Neutrophil (primary cell): ENCODE measurements around the gene BRD7.

Source experiments
- H3K27ac ChIP-seq: fragments of 200-600 bp; sonication (generic); 2 replicates; pipeline ENCODE4 v1.5.1; 2016; ENCODE audit warnings: mild to moderate bottlenecking, moderate library complexity
- H3K27me3 ChIP-seq: fragments of 200-600 bp; sonication (generic); 2 replicates; pipeline ENCODE4 v1.6.0; 2016; ENCODE audit warnings: mild to moderate bottlenecking
- H3K36me3 ChIP-seq: fragments of 200-600 bp; sonication (generic); 2 replicates; pipeline ENCODE4 v1.5.1; 2017
- H3K4me1 ChIP-seq, 2 experiments: fragments of 200-600 bp in 1 of 2; sonication (generic) in 1 of 2; 1 replicate in 1 of 2; 2 replicates in 1 of 2; pipeline versions ENCODE4 v1.5.1 to v1.6.1; 2013 to 2016; ENCODE audit warnings: low read depth in 1 of 2, low read length in 1 of 2, mild to moderate bottlenecking in 1 of 2, moderate library complexity in 1 of 2; ENCODE audit not compliant: control insufficient read depth in 1 of 2, insufficient read depth in 1 of 2
- H3K4me3 ChIP-seq, 2 experiments: fragments of 200-600 bp in 1 of 2; sonication (generic) in 1 of 2; 1 replicate in 1 of 2; 2 replicates in 1 of 2; pipeline ENCODE4 v1.5.1; 2013 to 2016; ENCODE audit warnings: low read depth in 1 of 2, low read length in 1 of 2, mild to moderate bottlenecking in 1 of 2, moderate library complexity in 1 of 2
- H3K9me3 ChIP-seq: fragments of 200-600 bp; sonication (generic); 2 replicates; pipeline ENCODE4 v1.5.1; 2016
- CTCF ChIP-seq: fragments of 200-600 bp; sonication (generic); IDR thresholded peaks from 2 replicates; pipeline ENCODE4 v1.5.1; 2016; ENCODE audit warnings: antibody characterized with exemption

Gene BRD7

GRCh38 chr16:50272687-50273381 is 96.0 kb downstream of the BRD7 start:
- Histone ChIP-seq H3K4me1 (peaks cover 71 to 73% of the 10 kb centered on the region in 2 experiments), H3K36me3 (no peaks in the 10 kb centered on the region), H3K4me3 (no peak overlapping the region), H3K27me3 (no peaks in the 10 kb centered on the region), H3K9me3 (no peaks in the 10 kb centered on the region), H3K27ac (peak overlapping the region; percentile 95)
- TF ChIP-seq CTCF: no peak

- Histone ChIP-seq H3K4me1 (peaks cover 75 to 78% of the 10 kb centered on the region in 2 experiments), H3K4me3 (no peak overlapping the region), H3K27me3 (no peaks in the 10 kb centered on the region), H3K36me3 (no peaks in the 10 kb centered on the region), H3K9me3 (no peaks in the 10 kb centered on the region), H3K27ac (peak overlapping the region; percentile 95)
- TF ChIP-seq CTCF: no peak
Observed at GRCh38 chr16:50272111-50272571, 96.6 kb downstream of the BRD7 start.

- Histone ChIP-seq H3K27me3 (no peaks in the 10 kb centered on the region), H3K4me3 (peak overlapping the region in 1 of 2 experiments; percentile 6), H3K27ac (peak overlapping the region; percentile 95), H3K36me3 (no peaks in the 10 kb centered on the region), H3K4me1 (peaks cover 75 to 78% of the 10 kb centered on the region in 2 experiments), H3K9me3 (no peaks in the 10 kb centered on the region)
- TF ChIP-seq CTCF: no peak
Observed at GRCh38 chr16:50271148-50272041, 97.4 kb downstream of the BRD7 start.

- H3K27ac ChIP-seq: peak overlapping the region; percentile 55
- peaks cover 72 to 73% of the 10 kb centered on the region in 2 experiments for H3K4me1 ChIP-seq
- no peaks in the 10 kb centered on the region for H3K36me3 ChIP-seq
- no peaks in the 10 kb centered on the region for H3K9me3 ChIP-seq
- no peak for TF ChIP-seq CTCF
- H3K27me3 ChIP-seq: no peaks in the 10 kb centered on the region
- peak overlapping the region in 1 of 2 experiments; percentile 6 for H3K4me3 ChIP-seq
Observed at GRCh38 chr16:50270510-50271147, 98.2 kb downstream of the BRD7 start.

GRCh38 chr16:50269769-50270509 is 98.8 kb downstream of the BRD7 start:
- Histone ChIP-seq H3K4me3 (no peak overlapping the region), H3K4me1 (peaks cover 65 to 66% of the 10 kb centered on the region in 2 experiments)

More at GRCh38 chr16:50269769-50270509, 98.8 kb downstream of the BRD7 start:
- TF ChIP-seq CTCF: no peak
- Histone ChIP-seq H3K27me3 (no peaks in the 10 kb centered on the region), H3K9me3 (no peaks in the 10 kb centered on the region), H3K36me3 (no peaks in the 10 kb centered on the region), H3K27ac (no peak overlapping the region)
